Spleen (tissue), 11 donors: Measurements from ENCODE around the gene ATF3. TPM values are rescaled to one million over a fixed set of nuclear protein-coding genes. Genes with fewer than 3 reads are reported as not detected.

Experiments used
- DNase-seq: peaks from one replicate; pipeline ENCODE4 v3.0.0-alpha.2; 2020
- H3K27ac ChIP-seq, 8 donors: fragments of 200-600 bp; sonication (generic) in 7 of 8; 1 replicate in 4 of 8; 2 replicates in 4 of 8; pipeline versions ENCODE4 v1.5.0 to v1.8.0; 2016 to 2021; ENCODE audit warnings: inconsistent platforms in 4 of 8, mild to moderate bottlenecking in 4 of 8, moderate library complexity in 1 of 8
- H3K27me3 ChIP-seq, 7 donors: fragments of 200-600 bp; sonication (generic) in 6 of 7; replicated peaks in 1 of 7; 1 replicate in 4 of 7; 2 replicates in 3 of 7; pipeline versions ENCODE4 v1.5.0 to v1.8.0; 2016 to 2021; ENCODE audit warnings: inconsistent platforms in 3 of 7, mild to moderate bottlenecking in 1 of 7
- H3K36me3 ChIP-seq, 6 donors: fragments of 200-600 bp; sonication (generic) in 5 of 6; 1 replicate in 4 of 6; 2 replicates in 2 of 6; pipeline versions ENCODE4 v1.5.0 to v1.8.0; 2016 to 2021; ENCODE audit warnings: inconsistent platforms in 2 of 6
- H3K4me1 ChIP-seq, 6 donors: fragments of 200-600 bp; sonication (generic) in 5 of 6; 1 replicate in 3 of 6; 2 replicates in 3 of 6; pipeline versions ENCODE4 v1.5.0 to v1.8.0; 2016 to 2021; ENCODE audit warnings: inconsistent platforms in 3 of 6
- H3K4me3 ChIP-seq, 8 donors: fragments of 200-600 bp; sonication (generic) in 7 of 8; 1 replicate in 4 of 8; 2 replicates in 4 of 8; pipeline versions ENCODE4 v1.5.0 to v1.8.0; 2016 to 2021; ENCODE audit warnings: inconsistent platforms in 4 of 8, mild to moderate bottlenecking in 4 of 8, moderate library complexity in 2 of 8
- H3K9me3 ChIP-seq, 8 donors: fragments of 200-600 bp; sonication (generic) in 7 of 8; 1 replicate in 4 of 8; 2 replicates in 4 of 8; pipeline versions ENCODE4 v1.5.0 to v1.8.0; 2016 to 2021; ENCODE audit warnings: inconsistent platforms in 4 of 8
- CTCF ChIP-seq, 11 experiments: fragments of 200-600 bp in 7 of 11; fragments of 450-650 bp in 4 of 11; sonication (generic) in 4 of 11; IDR thresholded peaks in 8 of 11; conservative IDR thresholded peaks in 3 of 11; 1 replicate in 7 of 11; 2 replicates in 4 of 11; pipeline versions ENCODE4 v1.4.0 to v1.8.0; 2016 to 2021; ENCODE audit warnings: antibody characterized with exemption in 11 of 11, inconsistent platforms in 4 of 11, mild to moderate bottlenecking in 1 of 11
- POLR2A ChIP-seq, 3 donors: fragments of 450-650 bp; IDR thresholded peaks; one replicate each; pipeline ENCODE4 v1.5.1; 2017; ENCODE audit warnings: antibody characterized with exemption in 3 of 3, mild to moderate bottlenecking in 1 of 3
- POLR2AphosphoS5 ChIP-seq, 3 donors: sonication (generic); formaldehyde crosslinking; IDR thresholded peaks; one replicate each; pipeline ENCODE4 v1.5.1; 2017; ENCODE audit warnings: antibody characterized with exemption in 3 of 3
- WGBS, 5 donors: extraction: QIAGEN DNeasy Blood & Tissue Kit in 3 of 5; methylation state at CpG; one replicate each; pipeline versions ENCODE4 v1.1.5 to v1.1.7; 2013 to 2018; 5-methylcytosine and 5-hydroxymethylcytosine counted together
- intact Hi-C: fragments of 100-400 bp; cut with DNase I; formaldehyde crosslinking; loops from one replicate; pipeline ENCODE4 v1.15.0; 2023; ENCODE audit warnings: low total_unique reads
- polyA plus RNA-seq, 3 donors: library from polyadenylated mRNA; stranded (reverse); fragments of 200-250 nt; gene quantifications; one replicate each; pipeline ENCODE4 v1.2.1, GENCODE V29; 2013
- total RNA-seq, 7 donors: library from RNA; depleted of rRNA in 3 of 7; stranded (reverse); fragments of >200 nt in 3 of 7; fragmentation: NEBNext Ultra II Directional in 4 of 7; extraction: Animal tissue kit (Norgen Biotek cat#: 25700) in 4 of 7; gene quantifications; one replicate each; pipeline versions ENCODE4 v1.1.0 to v1.2.1, GENCODE V29; 2016 to 2021
- donor health status: healthy with polysubstance abuse.
- donor health status: DM: no; HTN: no; CAD: no; lungs with moderate emphysema.
- donor health status: DM: no; HTN: no; CAD: no.
- donor health status: Bipolar disorder and iron deficiency.
- donor health status: healthy.
- donor health status: DM: no; HTN: no; CAD: no.
- donor health status: DM: yes; HTN: yes; CAD: no.

The ATF3 gene
- total and polyA plus RNA-seq, 10 donors = 1.4 to 31.8 (median 7.4) TPM

DNA sequence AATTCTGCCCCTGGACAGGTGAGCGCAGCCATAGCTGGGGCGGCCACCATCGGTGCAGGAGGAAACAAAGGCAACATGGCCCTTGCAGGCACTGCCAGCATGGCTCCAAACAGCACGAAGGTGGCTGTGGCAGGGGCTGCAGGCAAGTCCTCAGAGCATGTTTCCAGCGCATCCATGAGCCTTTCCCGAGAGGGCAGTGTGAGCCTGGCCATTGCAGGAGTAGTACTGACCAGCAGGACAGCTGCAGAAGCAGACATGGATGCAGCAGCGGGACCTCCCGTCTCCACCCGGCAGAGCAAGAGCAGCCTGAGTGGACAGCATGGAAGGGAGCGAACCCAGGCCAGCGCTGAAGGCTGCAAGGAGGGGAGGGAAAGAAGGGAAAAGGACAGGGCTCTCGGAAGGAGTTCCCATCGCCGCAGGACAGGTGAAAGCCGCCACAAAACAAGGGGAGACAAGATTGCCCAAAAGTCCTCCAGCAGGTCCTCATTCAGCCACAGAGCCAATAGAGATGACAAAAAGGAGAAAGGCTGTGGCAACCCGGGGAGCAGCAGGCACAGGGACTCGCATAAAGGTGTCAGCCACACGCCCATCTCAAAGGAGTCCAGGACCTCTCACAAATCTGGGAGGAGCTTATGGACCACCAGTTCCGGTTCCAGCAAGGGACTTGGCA, 17.4 kb downstream of the ATF3 start:
- TF ChIP-seq POLR2A (IDR thresholded peaks at IDR 0.05) (no peak), POLR2AphosphoS5 (IDR thresholded peaks at IDR 0.05) (no peak), CTCF (IDR thresholded peaks at IDR 0.05 in 8 of 11, conservative IDR thresholded peaks at IDR 0.05 in 3 of 11) (no peak)
- Histone ChIP-seq H3K4me1 (peaks cover 0 to 12% (median 6%) of the 10 kb centered on the region in 6 donors), H3K27me3 (peaks cover 0 to 19% (median 0%) of the 10 kb centered on the region in 7 donors), H3K9me3 (no peaks in the 10 kb centered on the region), H3K27ac (no peak overlapping the region), H3K4me3 (no peak overlapping the region), H3K36me3 (no peaks in the 10 kb centered on the region)
- no peak for DNase-seq
- intact Hi-C loops = no loop called here
- 89 to 95% (median 92%) methylated on average over 19 of the region's 19 CpGs for WGBS, 5 donors

DNA sequence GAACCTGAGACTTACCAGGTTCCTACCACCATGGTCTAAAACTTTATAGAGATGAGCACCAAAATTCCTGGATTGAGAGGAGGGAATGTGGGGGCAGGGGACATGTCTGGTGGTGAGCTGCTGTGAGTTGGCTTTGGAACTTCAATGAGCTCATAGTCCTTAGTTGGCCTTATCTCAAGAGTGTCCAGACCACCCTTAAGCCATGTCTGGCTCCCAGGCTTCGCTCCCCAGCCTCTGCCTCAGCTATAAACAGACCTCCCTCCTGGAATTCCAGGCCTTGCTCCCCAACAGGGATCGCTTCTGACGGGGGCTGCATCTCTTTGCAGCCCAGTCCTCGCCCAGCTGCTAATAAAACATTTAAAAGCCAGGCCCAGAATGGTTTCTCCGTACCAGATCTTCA, 19.5 kb downstream of the ATF3 start:
- H3K4me1 ChIP-seq = peaks cover 0 to 13% (median 6%) of the 10 kb centered on the region in 6 donors
- DNase-seq = no peak
- H3K4me3 ChIP-seq = no peak overlapping the region
- WGBS, 5 donors = 84 to 100% (median 90%) methylated on average over 4 to 5 of the region's 5 CpGs
- peaks cover 0 to 19% (median 0%) of the 10 kb centered on the region in 7 donors for H3K27me3 ChIP-seq
- H3K36me3 ChIP-seq = no peaks in the 10 kb centered on the region
- TF ChIP-seq CTCF (IDR thresholded peaks at IDR 0.05 in 8 of 11, conservative IDR thresholded peaks at IDR 0.05 in 3 of 11) (no peak), POLR2AphosphoS5 (IDR thresholded peaks at IDR 0.05) (no peak), POLR2A (IDR thresholded peaks at IDR 0.05) (no peak)
- intact Hi-C loops = no loop called here
- H3K27ac ChIP-seq = no peak overlapping the region
- no peaks in the 10 kb centered on the region for H3K9me3 ChIP-seq

DNA sequence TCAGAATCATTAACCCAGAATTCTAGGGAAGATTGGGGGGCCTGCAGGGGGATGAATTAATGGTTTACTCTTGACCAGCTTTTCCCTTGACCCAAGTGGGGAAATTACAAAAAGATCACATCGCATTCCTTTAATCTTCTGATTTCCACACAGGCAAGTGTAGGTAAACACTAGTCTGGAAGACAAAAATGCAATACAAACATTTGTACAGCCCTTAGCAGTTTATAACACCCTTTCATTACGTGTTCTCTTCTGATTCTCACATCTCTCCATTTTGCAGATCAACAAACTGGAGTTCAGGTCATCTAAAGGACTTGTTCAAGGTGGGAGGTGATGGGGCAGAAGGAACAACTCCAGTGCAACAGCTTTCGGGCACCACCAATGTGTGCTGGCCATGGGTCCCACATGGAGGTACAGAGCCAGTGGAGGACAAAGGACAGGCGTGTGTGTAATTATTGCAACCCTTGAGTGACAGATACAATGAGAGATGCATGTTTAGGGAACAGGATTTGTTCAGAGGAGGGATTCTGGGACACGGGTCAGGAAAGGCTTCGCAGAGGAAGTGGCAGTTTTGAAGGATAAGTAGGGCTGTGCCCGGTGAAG, 20.4 kb downstream of the ATF3 start:
- no peak overlapping the region for H3K27ac ChIP-seq
- peaks cover 0 to 13% (median 6%) of the 10 kb centered on the region in 6 donors for H3K4me1 ChIP-seq
- H3K4me3 ChIP-seq = no peak overlapping the region
- intact Hi-C loops = no loop called here
- H3K27me3 ChIP-seq = peaks cover 0 to 19% (median 0%) of the 10 kb centered on the region in 7 donors
- H3K9me3 ChIP-seq = no peaks in the 10 kb centered on the region
- no peak for TF ChIP-seq POLR2A (IDR thresholded peaks at IDR 0.05)
- no peak for DNase-seq
- no peaks in the 10 kb centered on the region for H3K36me3 ChIP-seq
- WGBS, 5 donors = 85 to 91% (median 87%) methylated on average over 7 of the region's 7 CpGs

DNA sequence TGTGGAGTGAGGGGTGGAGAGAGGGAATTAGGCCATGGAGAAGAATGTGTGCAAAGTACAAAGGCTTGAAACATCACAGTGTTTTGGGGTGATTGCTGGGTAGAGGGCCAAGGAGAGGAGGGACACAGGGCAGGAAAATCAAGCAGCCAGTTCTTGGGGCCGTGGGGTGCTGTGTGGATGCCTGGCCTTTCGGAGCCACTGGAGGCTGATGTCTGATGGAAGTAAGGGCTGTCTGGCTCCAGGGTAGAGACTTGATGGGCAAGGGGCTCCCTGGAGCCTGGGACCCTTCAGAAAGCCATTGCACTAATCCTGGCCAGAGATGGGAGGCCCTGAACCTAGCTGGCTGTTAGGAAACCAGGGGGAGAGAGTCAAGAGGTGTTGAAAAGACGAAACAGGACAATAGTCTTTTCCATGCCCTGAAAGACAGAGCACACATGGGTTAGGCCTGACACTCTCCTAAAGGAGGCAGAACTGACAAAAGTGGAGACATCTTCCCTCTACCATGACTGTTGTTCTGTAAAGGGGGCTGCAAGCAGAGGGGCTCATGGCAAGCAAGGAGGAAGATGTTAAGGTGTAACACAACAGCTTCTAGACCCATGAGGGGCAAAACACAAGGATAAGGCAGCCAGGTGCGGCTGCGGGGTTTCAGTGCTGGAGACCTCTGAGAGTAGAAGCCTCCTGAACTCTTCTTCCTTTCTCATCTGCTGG, 21.0 kb downstream of the ATF3 start:
- TF ChIP-seq POLR2AphosphoS5 (IDR thresholded peaks at IDR 0.05) (no peak), POLR2A (IDR thresholded peaks at IDR 0.05) (no peak), CTCF (IDR thresholded peaks at IDR 0.05 in 8 of 11, conservative IDR thresholded peaks at IDR 0.05 in 3 of 11) (no peak)
- intact Hi-C loops = no loop called here
- peaks cover 0 to 13% (median 7%) of the 10 kb centered on the region in 6 donors for H3K4me1 ChIP-seq
- H3K9me3 ChIP-seq = no peaks in the 10 kb centered on the region
- no peaks in the 10 kb centered on the region for H3K36me3 ChIP-seq
- H3K27me3 ChIP-seq = peaks cover 0 to 16% (median 0%) of the 10 kb centered on the region in 7 donors
- DNase-seq = no peak
- H3K27ac ChIP-seq = no peak overlapping the region
- H3K4me3 ChIP-seq = no peak overlapping the region
- WGBS, 5 donors = 64 to 86% (median 79%) methylated on average over 5 of the region's 5 CpGs
